Lung (tissue), 12 donors: Measurements from ENCODE around the gene ARL5A. TPM values are rescaled to one million over a fixed set of nuclear protein-coding genes. Genes with fewer than 3 reads are reported as not detected.
A peak's percentile ranks its signal among the peaks of the same experiment; 100 is the strongest.

Experiments
- ATAC-seq: fragments of 200-7000 bp; cut with Tn5 transposase; one replicate; pipeline ENCODE4 v1.9.1; 2020; ENCODE audit warnings: moderate number of reproducible peaks; ENCODE audit not compliant: insufficient read depth, low FRiP score
- DNase-seq, 3 donors: peaks; one replicate each; pipeline ENCODE4 v3.0.0-alpha.2; 2013 to 2017
- H3K27ac ChIP-seq, 2 donors: one replicate each; pipeline ENCODE4 v1.5.1; 2013; ENCODE audit warnings: mild to moderate bottlenecking in 2 of 2, moderate library complexity in 2 of 2, control low read depth in 1 of 2, inconsistent platforms in 1 of 2, low read depth in 1 of 2, low read length in 1 of 2
- H3K27me3 ChIP-seq, 3 donors: one replicate each; pipeline ENCODE4 v1.5.1; 2013; ENCODE audit warnings: low read length in 2 of 3; ENCODE audit not compliant: control insufficient read depth in 3 of 3, insufficient read depth in 3 of 3
- H3K36me3 ChIP-seq, 4 donors: one replicate each; pipeline ENCODE4 v1.5.1; 2013; ENCODE audit warnings: low read length in 4 of 4, mild to moderate bottlenecking in 1 of 4, moderate library complexity in 1 of 4; ENCODE audit not compliant: control insufficient read depth in 4 of 4, insufficient read depth in 4 of 4
- H3K4me1 ChIP-seq, 5 donors: one replicate each; pipeline ENCODE4 v1.5.1; 2013; ENCODE audit warnings: low read length in 5 of 5, mild to moderate bottlenecking in 2 of 5, moderate library complexity in 1 of 5; ENCODE audit not compliant: control insufficient read depth in 5 of 5, insufficient read depth in 5 of 5
- H3K4me3 ChIP-seq: one replicate; pipeline ENCODE4 v1.5.1; 2013; ENCODE audit warnings: mild to moderate bottlenecking, control low read depth, moderate library complexity
- H3K9ac ChIP-seq, 2 donors: one replicate each; pipeline ENCODE4 v1.5.1; 2013; ENCODE audit warnings: low read length in 2 of 2, control low read depth in 1 of 2; ENCODE audit not compliant: insufficient read depth in 1 of 2
- H3K9me3 ChIP-seq, 4 donors: one replicate each; pipeline ENCODE4 v1.5.1; 2013; ENCODE audit warnings: low read length in 3 of 4, mild to moderate bottlenecking in 1 of 4, moderate library complexity in 1 of 4; ENCODE audit not compliant: control insufficient read depth in 4 of 4, insufficient read depth in 3 of 4
- CTCF ChIP-seq: IDR thresholded peaks from 2 replicates; pipeline ENCODE4 v1.5.1; 2012; ENCODE audit warnings: mild to moderate bottlenecking; ENCODE audit errors: control extremely low read depth, extremely low read depth
- WGBS, 2 donors: extraction: QIAGEN DNeasy Blood & Tissue Kit; methylation state at CpG; one replicate each; pipeline ENCODE4 v1.1.7; 2013; 5-methylcytosine and 5-hydroxymethylcytosine counted together
- polyA plus RNA-seq, 2 donors: library from polyadenylated mRNA; stranded (reverse); fragments of 200-250 nt; gene quantifications; one replicate each; pipeline ENCODE4 v1.2.1, GENCODE V29; 2013
- total RNA-seq, 2 donors: library from RNA; depleted of rRNA in 1 of 2; stranded (reverse); fragments of >200 nt in 1 of 2; gene quantifications; one replicate each; pipeline ENCODE4 v1.2.1, GENCODE V29; 2014 to 2021
- donor health status: control.
- donor health status: control.
- donor health status: Bipolar disorder and iron deficiency.
- donor health status: healthy.
- donor health status: DM: yes; HTN: yes; CAD: no.

The ARL5A gene
- total and polyA plus RNA-seq, 4 donors: 11.3 to 107 (median 34.0) TPM

DNA sequence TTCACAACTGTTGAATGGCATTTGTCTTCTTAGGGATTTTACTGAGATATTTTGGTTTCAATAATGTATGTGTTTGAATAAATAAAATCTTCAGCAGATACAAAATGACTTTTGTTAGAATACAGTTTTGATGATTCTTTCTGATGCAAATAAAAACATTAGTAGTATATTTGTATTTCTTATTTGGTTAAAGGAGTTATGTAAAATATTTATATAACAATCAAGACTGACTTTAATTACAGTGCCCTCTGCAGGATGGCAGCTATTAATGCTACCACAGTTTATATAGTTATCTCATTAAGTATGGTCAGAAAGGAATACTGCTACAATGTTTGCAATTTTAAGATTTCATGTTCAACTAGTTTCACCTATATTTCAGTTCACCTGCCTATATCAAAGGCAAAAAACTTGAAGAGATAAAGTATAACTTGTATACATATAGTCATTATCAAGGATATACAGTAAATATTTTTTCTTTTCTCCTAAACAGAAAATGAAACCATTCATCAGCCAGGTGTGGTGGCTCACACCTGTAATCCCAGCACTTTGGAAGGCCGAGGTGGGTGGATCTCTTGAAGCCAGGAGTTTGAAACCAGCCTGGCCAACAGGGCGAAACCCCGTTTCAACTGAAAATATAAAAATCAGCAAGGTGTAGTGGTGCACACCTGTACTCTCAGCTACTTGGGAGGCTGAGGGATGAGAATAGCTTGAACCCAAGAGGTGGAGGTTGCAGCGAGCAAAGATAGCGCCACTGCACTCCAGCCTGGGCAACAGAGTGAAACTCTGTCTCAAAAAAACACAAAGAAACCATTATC is 19.8 kb downstream of the ARL5A start:
- Histone ChIP-seq H3K9me3 (peaks cover 0 to 2% (median 0%) of the 10 kb centered on the region in 4 donors), H3K4me1 (peaks cover 0 to 5% (median 0%) of the 10 kb centered on the region in 5 donors), H3K27me3 (no peaks in the 10 kb centered on the region), H3K27ac (no peak overlapping the region), H3K4me3 (no peak overlapping the region), H3K9ac (no peak overlapping the region), H3K36me3 (peaks cover 5 to 34% (median 21%) of the 10 kb centered on the region in 4 donors)
- TF ChIP-seq CTCF: peak; percentile 27
- WGBS, 2 donors: 91% methylated on average over 5 of the region's 5 CpGs
- DNase-seq (peak in 2 of 3 donors; percentile 53 to 57), ATAC-seq (no peak)

- Histone ChIP-seq H3K9me3 (no peaks in the 10 kb centered on the region), H3K9ac (no peak overlapping the region), H3K27me3 (no peaks in the 10 kb centered on the region), H3K27ac (no peak overlapping the region), H3K4me1 (peaks cover 0 to 5% (median 0%) of the 10 kb centered on the region in 5 donors), H3K4me3 (no peak overlapping the region), H3K36me3 (peaks cover 0 to 28% (median 12%) of the 10 kb centered on the region in 4 donors)
- ATAC-seq (no peak), DNase-seq (no peak)
- TF ChIP-seq CTCF: no peak
These were observed 22.3 kb downstream of the ARL5A start for GRCh38 chr2:151805961-151806360.

DNA sequence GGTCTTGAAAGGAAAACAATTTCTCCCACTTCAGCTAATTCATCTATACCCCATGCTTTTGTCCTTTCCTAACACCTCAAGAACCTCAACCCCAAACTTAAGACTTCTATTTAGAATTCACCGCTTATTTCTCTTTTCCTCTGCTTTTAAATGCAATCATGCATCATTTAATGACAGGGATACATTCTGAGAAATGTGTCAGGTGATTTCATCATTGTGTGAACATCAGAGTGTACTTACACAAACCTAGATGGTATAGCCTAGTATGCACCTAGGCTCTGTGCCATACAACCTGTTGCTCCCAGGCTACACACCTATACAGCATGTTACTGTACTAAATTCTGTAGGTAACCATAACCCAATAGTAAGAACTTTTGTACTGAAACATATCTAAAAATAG is 22.9 kb downstream of the ARL5A start:
- H3K9ac ChIP-seq: no peak overlapping the region
- no peak for ATAC-seq
- peaks cover 0 to 24% (median 10%) of the 10 kb centered on the region in 4 donors for H3K36me3 ChIP-seq
- WGBS, 2 donors: 90 to 94% methylated on average over 1 of the region's 1 CpG
- peaks cover 0 to 3% (median 0%) of the 10 kb centered on the region in 5 donors for H3K4me1 ChIP-seq
- H3K27ac ChIP-seq: no peak overlapping the region
- no peaks in the 10 kb centered on the region for H3K9me3 ChIP-seq
- no peaks in the 10 kb centered on the region for H3K27me3 ChIP-seq
- TF ChIP-seq CTCF: no peak
- no peak for DNase-seq
- no peak overlapping the region for H3K4me3 ChIP-seq
